ENCODE measurements around the gene SGK1. TPM values are rescaled to one million over a fixed set of nuclear protein-coding genes. Genes with fewer than 3 reads are reported as not detected.
"Not testable (repeated sequence)": the region's sequence is repeated elsewhere in the genome, so short reads cannot be mapped to it uniquely, and the experiment has no call there.

SGK1 gene
- total RNA-seq, 1 donor from 2014 or later = 15.8 TPM

GRCh38 chr6:134183844-134184243, 134.1 kb downstream of the SGK1 start:
- Mint-ChIP-seq H3K4me3 (no peak overlapping the region), H3K36me3 (no peaks in the 10 kb centered on the region)

GRCh38 chr6:134182528-134182927, 135.4 kb downstream of the SGK1 start:
- H3K9me3 Mint-ChIP-seq = peaks cover 1% of the 10 kb centered on the region
- H3K27me3 Mint-ChIP-seq (ENCODE audit: insufficient read depth, low read depth) = peaks cover 13% of the 10 kb centered on the region
- H3K4me3 Mint-ChIP-seq = no peak overlapping the region
- no peak overlapping the region for H3K27ac ChIP-seq
- H4K20me1 ChIP-seq (ENCODE audit: low read depth) = no peaks in the 10 kb centered on the region
- peaks cover 22% of the 10 kb centered on the region for H3K4me1 Mint-ChIP-seq
- peak; percentile 75 for DNase-seq (ENCODE audit: low spot score)
- H3K4me1 ChIP-seq = peaks cover 14% of the 10 kb centered on the region
- peaks cover 9% of the 10 kb centered on the region for H3F3A ChIP-seq (ENCODE audit: low read depth)
- H3K4me3 ChIP-seq = no peak overlapping the region
- no peak overlapping the region for H3K9ac ChIP-seq
- no peaks in the 10 kb centered on the region for H3K36me3 ChIP-seq
- no peaks in the 10 kb centered on the region for H3K36me3 Mint-ChIP-seq
- H3K27ac Mint-ChIP-seq = no peak overlapping the region
- H3K79me2 ChIP-seq (ENCODE audit: low read depth) = no peaks in the 10 kb centered on the region
- no peak for TF ChIP-seq EZH2phosphoT487 (IDR thresholded peaks at IDR 0.05)
- TF ChIP-seq CTCF (IDR thresholded peaks at IDR 0.05) = no peak
- TF ChIP-seq EZH2 (IDR thresholded peaks at IDR 0.05) = no peak
- peaks cover 8% of the 10 kb centered on the region for H3K27me3 ChIP-seq
- peak overlapping the region; percentile 8 for H3K4me2 ChIP-seq
- no peaks in the 10 kb centered on the region for H3K9me3 ChIP-seq (ENCODE audit: low read depth)
- H2AFZ ChIP-seq (replicated peaks) = no peak overlapping the region

More at GRCh38 chr6:134183844-134184243, 134.1 kb downstream of the SGK1 start:
- H2AFZ ChIP-seq (replicated peaks) = no peak overlapping the region
- no peaks in the 10 kb centered on the region for H3K9me3 ChIP-seq (ENCODE audit: low read depth)
- H3K36me3 ChIP-seq = no peaks in the 10 kb centered on the region
- no peaks in the 10 kb centered on the region for H3K27me3 ChIP-seq
- H3K27ac Mint-ChIP-seq = peak overlapping the region; percentile 39
- no peaks in the 10 kb centered on the region for H3K79me2 ChIP-seq (ENCODE audit: low read depth)
- peaks cover 14% of the 10 kb centered on the region for H3K4me1 ChIP-seq
- DNase-seq (ENCODE audit: low spot score) = no peak
- H3K9me3 Mint-ChIP-seq = no peaks in the 10 kb centered on the region
- no peak overlapping the region for H3K27ac ChIP-seq
- H3K4me3 ChIP-seq = no peak overlapping the region
- no peaks in the 10 kb centered on the region for H3F3A ChIP-seq (ENCODE audit: low read depth)
- TF ChIP-seq EZH2 (IDR thresholded peaks at IDR 0.05) (no peak), CTCF (IDR thresholded peaks at IDR 0.05) (no peak), EZH2phosphoT487 (IDR thresholded peaks at IDR 0.05) (no peak)
- peaks cover 4% of the 10 kb centered on the region for H3K27me3 Mint-ChIP-seq (ENCODE audit: insufficient read depth, low read depth)
- no peak overlapping the region for H3K9ac ChIP-seq
- H3K4me2 ChIP-seq = no peak overlapping the region
- H4K20me1 ChIP-seq (ENCODE audit: low read depth) = no peaks in the 10 kb centered on the region
- peaks cover 13% of the 10 kb centered on the region for H3K4me1 Mint-ChIP-seq

- H3K9me3 Mint-ChIP-seq; H3K4me2 ChIP-seq; H3K27ac Mint-ChIP-seq; H3K36me3 ChIP-seq; H3K36me3 Mint-ChIP-seq; H3K9ac ChIP-seq; H2AFZ ChIP-seq (replicated peaks); H3K9me3 ChIP-seq (ENCODE audit: low read depth); H4K20me1 ChIP-seq (ENCODE audit: low read depth); H3K4me3 Mint-ChIP-seq; H3K27ac ChIP-seq; H3K4me3 ChIP-seq; H3K79me2 ChIP-seq (ENCODE audit: low read depth); DNase-seq (ENCODE audit: low spot score): not testable (repeated sequence)
- Histone ChIP-seq H3F3A (ENCODE audit: low read depth) (peaks cover 12% of the 10 kb centered on the region), H3K27me3 (peaks cover 16% of the 10 kb centered on the region), H3K4me1 (peaks cover 14% of the 10 kb centered on the region)
- Mint-ChIP-seq H3K4me1 (peaks cover 23% of the 10 kb centered on the region), H3K27me3 (ENCODE audit: insufficient read depth, low read depth) (peaks cover 18% of the 10 kb centered on the region)
Measured at GRCh38 chr6:134181726-134182125, 136.2 kb downstream of the SGK1 start.

GRCh38 chr6:134181251-134181650, 136.7 kb downstream of the SGK1 start:
- peaks cover 14% of the 10 kb centered on the region for H3K4me1 ChIP-seq
- not testable (repeated sequence) for DNase-seq (ENCODE audit: low spot score); H3K36me3 Mint-ChIP-seq; H3K27ac ChIP-seq; H3K4me3 Mint-ChIP-seq; H3K4me3 ChIP-seq; H2AFZ ChIP-seq (replicated peaks); H4K20me1 ChIP-seq (ENCODE audit: low read depth); H3K36me3 ChIP-seq; H3K9me3 ChIP-seq (ENCODE audit: low read depth); H3K4me2 ChIP-seq; H3K79me2 ChIP-seq (ENCODE audit: low read depth); H3K9ac ChIP-seq; H3K27ac Mint-ChIP-seq; H3K9me3 Mint-ChIP-seq
- peaks cover 21% of the 10 kb centered on the region for H3K27me3 Mint-ChIP-seq (ENCODE audit: insufficient read depth, low read depth)
- peaks cover 21% of the 10 kb centered on the region for H3K27me3 ChIP-seq
- H3F3A ChIP-seq (ENCODE audit: low read depth) = peaks cover 17% of the 10 kb centered on the region
- H3K4me1 Mint-ChIP-seq = peaks cover 23% of the 10 kb centered on the region

GRCh38 chr6:134180540-134180939, 137.4 kb downstream of the SGK1 start:
- peaks cover 18% of the 10 kb centered on the region for H3K4me1 ChIP-seq
- not testable (repeated sequence) for H3K79me2 ChIP-seq (ENCODE audit: low read depth); H3K36me3 Mint-ChIP-seq; H3K4me3 ChIP-seq; H3K27ac Mint-ChIP-seq; H3K4me2 ChIP-seq; H3K9me3 Mint-ChIP-seq; H4K20me1 ChIP-seq (ENCODE audit: low read depth); H3K9me3 ChIP-seq (ENCODE audit: low read depth); H3K27ac ChIP-seq; H2AFZ ChIP-seq (replicated peaks); DNase-seq (ENCODE audit: low spot score); H3K36me3 ChIP-seq; H3K9ac ChIP-seq; H3K4me3 Mint-ChIP-seq
- peaks cover 28% of the 10 kb centered on the region for H3K27me3 ChIP-seq
- H3F3A ChIP-seq (ENCODE audit: low read depth) = peaks cover 24% of the 10 kb centered on the region
- peaks cover 29% of the 10 kb centered on the region for H3K4me1 Mint-ChIP-seq
- peaks cover 24% of the 10 kb centered on the region for H3K27me3 Mint-ChIP-seq (ENCODE audit: insufficient read depth, low read depth)
